Loucy (cell line): ENCODE data around the gene RNU6-9.
"Not testable (repeated sequence)": the region's sequence is repeated elsewhere in the genome, so short reads cannot be mapped to it uniquely, and the experiment has no call there.

Experiments
- H2AFZ ChIP-seq: fragments of 200-600 bp; sonication (generic); 2 replicates; pipeline ENCODE4 v1.6.0; 2016; ENCODE audit warnings: antibody characterized with exemption, mild to moderate bottlenecking, low read length, moderate library complexity
- H3F3A ChIP-seq: fragments of 200-600 bp; 2 replicates; pipeline ENCODE4 v1.6.0; 2016; ENCODE audit warnings: antibody characterized with exemption, low read depth, mild to moderate bottlenecking
- H3K27me3 ChIP-seq: fragments of 200-600 bp; sonication (generic); 2 replicates; pipeline ENCODE4 v1.6.1; 2014; ENCODE audit warnings: low read length, mild to moderate bottlenecking; ENCODE audit not compliant: insufficient read depth, poor library complexity, severe bottlenecking
- H3K36me3 ChIP-seq: fragments of 200-600 bp; sonication (generic); 2 replicates; pipeline ENCODE4 v1.6.1; 2016; ENCODE audit warnings: low read length; ENCODE audit not compliant: insufficient read depth
- H3K4me1 ChIP-seq: fragments of 200-600 bp; sonication (generic); 2 replicates; pipeline ENCODE4 v1.5.1; 2014; ENCODE audit warnings: low read length, mild to moderate bottlenecking; ENCODE audit not compliant: insufficient read depth, poor library complexity, severe bottlenecking
- H3K4me2 ChIP-seq: fragments of 200-600 bp; sonication (generic); 2 replicates; pipeline ENCODE4 v1.6.0; 2014; ENCODE audit warnings: antibody characterized with exemption, low read length, low read depth, mild to moderate bottlenecking; ENCODE audit not compliant: poor library complexity, severe bottlenecking
- H3K4me3 ChIP-seq: fragments of 200-600 bp; sonication (generic); 2 replicates; pipeline ENCODE4 v1.5.1; 2014; ENCODE audit warnings: low read length, mild to moderate bottlenecking, mixed read lengths; ENCODE audit not compliant: poor library complexity, severe bottlenecking
- H3K79me2 ChIP-seq: fragments of 200-600 bp; sonication (generic); 2 replicates; pipeline ENCODE4 v1.6.1; 2014; ENCODE audit warnings: low read length; ENCODE audit not compliant: insufficient read depth
- H3K9ac ChIP-seq: fragments of 200-600 bp; sonication (generic); 2 replicates; pipeline ENCODE4 v1.6.0; 2014; ENCODE audit warnings: mild to moderate bottlenecking, low read depth, low read length, moderate library complexity; ENCODE audit not compliant: poor library complexity, severe bottlenecking
- H3K9me2 ChIP-seq: fragments of 200-600 bp; sonication (generic); replicated peaks from 2 replicates; pipeline ENCODE4 v1.6.1; 2016; ENCODE audit warnings: low read depth, low read length, mixed read lengths
- H3K9me3 ChIP-seq: fragments of 200-600 bp; sonication (generic); 2 replicates; pipeline ENCODE4 v1.6.1; 2014; ENCODE audit warnings: mild to moderate bottlenecking, antibody characterized with exemption, low read length, low read depth; ENCODE audit not compliant: insufficient read depth
- H4K20me1 ChIP-seq: fragments of 200-600 bp; sonication (generic); 2 replicates; pipeline ENCODE4 v1.6.0; 2014; ENCODE audit warnings: antibody characterized with exemption, low read length, mild to moderate bottlenecking; ENCODE audit not compliant: insufficient read depth, poor library complexity, severe bottlenecking
- EZH2phosphoT487 ChIP-seq: fragments of 200-600 bp; IDR thresholded peaks from 2 replicates; pipeline ENCODE4 v1.6.1; 2018; ENCODE audit warnings: antibody characterized with exemption, mild to moderate bottlenecking, moderate library complexity, borderline replicate concordance
- TF ChIP-seq, protein P1 (sequence below): fragments of 200-600 bp; sonication (generic); conservative IDR thresholded peaks from 2 replicates; pipeline ENCODE4 v1.5.1; 2014; ENCODE audit warnings: mild to moderate bottlenecking, antibody characterized with exemption, low read length

RNU6-9 gene

DNA sequence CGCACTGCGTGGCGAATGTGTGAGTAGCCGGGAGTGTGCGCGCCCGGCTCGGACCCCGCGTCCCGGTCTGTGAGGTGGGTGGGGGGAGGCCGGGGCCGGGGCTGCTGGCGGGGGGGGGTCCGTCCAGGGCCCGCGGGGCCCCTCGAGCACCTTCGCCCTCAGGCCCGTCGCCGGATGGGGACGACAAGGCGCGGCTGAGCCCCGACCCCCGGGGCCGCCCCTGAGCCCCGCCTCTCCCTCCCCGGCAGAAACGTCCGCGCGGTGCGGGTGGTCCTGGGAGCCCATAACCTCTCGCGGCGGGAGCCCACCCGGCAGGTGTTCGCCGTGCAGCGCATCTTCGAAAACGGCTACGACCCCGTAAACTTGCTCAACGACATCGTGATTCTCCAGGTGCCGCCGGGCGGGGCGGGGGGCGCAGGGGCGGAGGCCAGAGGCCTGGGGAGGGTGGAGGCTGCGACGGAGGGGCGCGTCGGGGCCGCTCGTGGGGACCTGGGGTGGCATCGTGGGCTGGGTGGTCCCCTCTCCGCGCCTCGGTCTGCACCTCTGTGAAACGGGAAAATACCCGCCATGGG is 40.2 kb upstream of the RNU6-9 start:
- TF ChIP-seq, protein P1, sequence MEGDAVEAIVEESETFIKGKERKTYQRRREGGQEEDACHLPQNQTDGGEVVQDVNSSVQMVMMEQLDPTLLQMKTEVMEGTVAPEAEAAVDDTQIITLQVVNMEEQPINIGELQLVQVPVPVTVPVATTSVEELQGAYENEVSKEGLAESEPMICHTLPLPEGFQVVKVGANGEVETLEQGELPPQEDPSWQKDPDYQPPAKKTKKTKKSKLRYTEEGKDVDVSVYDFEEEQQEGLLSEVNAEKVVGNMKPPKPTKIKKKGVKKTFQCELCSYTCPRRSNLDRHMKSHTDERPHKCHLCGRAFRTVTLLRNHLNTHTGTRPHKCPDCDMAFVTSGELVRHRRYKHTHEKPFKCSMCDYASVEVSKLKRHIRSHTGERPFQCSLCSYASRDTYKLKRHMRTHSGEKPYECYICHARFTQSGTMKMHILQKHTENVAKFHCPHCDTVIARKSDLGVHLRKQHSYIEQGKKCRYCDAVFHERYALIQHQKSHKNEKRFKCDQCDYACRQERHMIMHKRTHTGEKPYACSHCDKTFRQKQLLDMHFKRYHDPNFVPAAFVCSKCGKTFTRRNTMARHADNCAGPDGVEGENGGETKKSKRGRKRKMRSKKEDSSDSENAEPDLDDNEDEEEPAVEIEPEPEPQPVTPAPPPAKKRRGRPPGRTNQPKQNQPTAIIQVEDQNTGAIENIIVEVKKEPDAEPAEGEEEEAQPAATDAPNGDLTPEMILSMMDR, result no peak
- TF ChIP-seq EZH2phosphoT487, result no peak
- Histone ChIP-seq H3F3A (no peaks in the 10 kb centered on the region), H3K9me3 (no peaks in the 10 kb centered on the region), H3K9ac (no peak overlapping the region), H3K9me2 (no peaks in the 10 kb centered on the region), H2AFZ (no peak overlapping the region), H3K4me2 (no peak overlapping the region), H3K4me3 (no peak overlapping the region), H3K27me3 (no peaks in the 10 kb centered on the region), H3K79me2 (no peaks in the 10 kb centered on the region), H3K36me3 (no peaks in the 10 kb centered on the region), H3K4me1 (no peaks in the 10 kb centered on the region), H4K20me1 (no peaks in the 10 kb centered on the region)

DNA sequence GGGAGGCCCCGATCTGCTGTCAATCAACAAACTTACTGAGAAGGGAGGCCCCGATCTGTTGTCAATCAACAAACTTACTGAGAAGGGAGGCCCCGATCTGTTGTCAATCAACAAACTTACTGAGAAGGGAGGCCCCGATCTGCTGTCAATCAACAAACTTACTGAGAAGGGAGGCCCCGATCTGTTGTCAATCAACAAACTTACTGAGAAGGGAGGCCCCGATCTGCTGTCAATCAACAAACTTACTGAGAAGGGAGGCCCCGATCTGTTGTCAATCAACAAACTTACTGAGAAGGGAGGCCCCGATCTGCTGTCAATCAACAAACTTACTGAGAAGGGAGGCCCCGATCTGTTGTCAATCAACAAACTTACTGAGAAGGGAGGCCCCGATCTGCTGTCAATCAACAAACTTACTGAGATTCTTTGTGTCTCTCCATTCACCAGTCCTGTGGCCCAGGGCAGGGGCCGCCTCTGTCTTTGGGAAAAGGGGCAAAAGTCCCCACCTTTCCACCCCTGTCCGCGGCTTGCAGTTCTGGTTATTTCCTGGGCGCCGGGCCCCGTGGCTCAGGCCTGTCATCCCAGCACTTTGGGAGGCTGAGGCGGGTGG is 39.6 kb upstream of the RNU6-9 start:
- H3K4me3 ChIP-seq, H3K79me2 ChIP-seq, H2AFZ ChIP-seq, H3K27me3 ChIP-seq, H3K9me2 ChIP-seq, H3K36me3 ChIP-seq, H3F3A ChIP-seq, H3K9ac ChIP-seq, H3K9me3 ChIP-seq, H3K4me1 ChIP-seq, H4K20me1 ChIP-seq, H3K4me2 ChIP-seq: not testable (repeated sequence)

DNA sequence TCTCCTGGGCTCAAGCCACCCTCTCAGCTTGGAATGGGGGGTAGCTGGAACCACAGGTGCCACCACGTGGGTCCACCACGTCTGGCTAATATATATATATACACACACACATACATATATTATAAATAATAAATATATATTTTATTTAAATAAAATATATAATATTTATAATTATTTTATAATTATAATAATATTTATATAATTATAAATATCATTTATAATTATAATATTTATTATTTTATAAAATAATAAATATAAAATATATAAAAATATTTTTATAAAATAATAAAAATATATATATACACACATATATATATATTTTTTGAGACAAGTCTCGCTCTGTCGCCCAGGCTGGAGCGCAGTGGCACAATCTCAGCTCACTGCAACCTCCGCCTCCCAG is 38.7 kb upstream of the RNU6-9 start:
- H3K36me3 ChIP-seq, result no peaks in the 10 kb centered on the region
- H3K79me2 ChIP-seq, result no peaks in the 10 kb centered on the region
- no peak overlapping the region for H3K4me2 ChIP-seq
- H3K4me3 ChIP-seq, result no peak overlapping the region
- H3K9me3 ChIP-seq, result no peaks in the 10 kb centered on the region
- no peaks in the 10 kb centered on the region for H3F3A ChIP-seq
- TF ChIP-seq EZH2phosphoT487, result no peak
- TF ChIP-seq, protein P1, result no peak
- no peak overlapping the region for H2AFZ ChIP-seq
- no peaks in the 10 kb centered on the region for H4K20me1 ChIP-seq
- no peaks in the 10 kb centered on the region for H3K9me2 ChIP-seq
- no peaks in the 10 kb centered on the region for H3K4me1 ChIP-seq
- no peak overlapping the region for H3K9ac ChIP-seq
- no peaks in the 10 kb centered on the region for H3K27me3 ChIP-seq

DNA sequence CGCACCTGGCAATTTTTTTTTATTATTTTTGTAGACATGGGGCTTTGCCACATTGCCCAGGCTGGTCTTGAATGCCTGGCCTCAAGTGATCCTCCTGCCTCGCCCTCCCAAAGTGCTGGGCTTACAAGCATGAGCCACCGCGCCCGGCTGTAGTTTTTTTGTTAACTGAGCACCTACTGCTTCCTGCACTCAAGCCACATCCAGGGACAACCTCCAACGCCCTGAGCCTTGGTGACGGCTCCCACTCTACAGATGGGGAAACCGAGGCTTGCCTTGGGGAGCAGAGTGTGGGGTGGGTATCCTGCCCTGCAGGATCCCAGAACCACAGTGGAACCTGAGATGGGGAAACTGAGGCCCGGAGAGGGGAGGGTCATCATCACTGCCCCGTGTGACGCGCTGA is 38.1 kb upstream of the RNU6-9 start:
- H4K20me1 ChIP-seq, result no peaks in the 10 kb centered on the region
- no peaks in the 10 kb centered on the region for H3F3A ChIP-seq
- no peak overlapping the region for H2AFZ ChIP-seq
- H3K27me3 ChIP-seq, result no peaks in the 10 kb centered on the region
- H3K4me3 ChIP-seq, result no peak overlapping the region
- no peak for TF ChIP-seq EZH2phosphoT487
- TF ChIP-seq, protein P1, result no peak
- no peaks in the 10 kb centered on the region for H3K4me1 ChIP-seq
- H3K9me2 ChIP-seq, result no peaks in the 10 kb centered on the region
- no peaks in the 10 kb centered on the region for H3K9me3 ChIP-seq
- H3K9ac ChIP-seq, result no peak overlapping the region
- H3K4me2 ChIP-seq, result no peak overlapping the region
- H3K36me3 ChIP-seq, result no peaks in the 10 kb centered on the region
- no peaks in the 10 kb centered on the region for H3K79me2 ChIP-seq
